Stimulated activated CD4-positive, alpha-beta T cell treated with anti-CD3 and anti-CD28 coated beads, TNF-alpha, amount 100 ng/mL, for 4 hours (primary cell): ENCODE data around the gene SUSD5.
"Not testable (repeated sequence)": the region's sequence is repeated elsewhere in the genome, so short reads cannot be mapped to it uniquely, and the experiment has no call there.

ENCODE experiments used
- DNase-seq, 3 experiments: peaks; one replicate each; pipeline ENCODE4 v3.0.0-alpha.2; 2020; ENCODE audit warnings: low read depth in 3 of 3

SUSD5 gene

DNA sequence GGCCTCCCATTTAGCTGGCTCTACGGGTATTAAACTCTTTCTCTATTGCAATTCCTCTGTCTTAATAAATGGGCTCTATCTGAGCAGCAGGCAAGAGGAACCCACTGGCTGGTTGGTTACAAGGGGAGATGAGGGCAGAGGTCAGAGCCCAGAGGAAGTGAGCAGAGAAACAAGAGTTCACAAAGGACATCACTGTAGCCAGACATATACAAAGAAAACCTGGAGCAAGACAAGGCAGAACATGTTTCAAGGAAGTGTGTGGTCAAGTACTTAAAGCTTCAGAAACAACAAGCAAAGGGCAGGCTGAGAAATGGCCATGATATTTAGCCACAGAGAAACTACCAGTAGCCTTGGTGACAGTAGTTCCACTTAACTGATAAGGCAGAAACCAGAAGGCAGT is 24.3 kb downstream of the SUSD5 start:
- DNase-seq: no peak

DNA sequence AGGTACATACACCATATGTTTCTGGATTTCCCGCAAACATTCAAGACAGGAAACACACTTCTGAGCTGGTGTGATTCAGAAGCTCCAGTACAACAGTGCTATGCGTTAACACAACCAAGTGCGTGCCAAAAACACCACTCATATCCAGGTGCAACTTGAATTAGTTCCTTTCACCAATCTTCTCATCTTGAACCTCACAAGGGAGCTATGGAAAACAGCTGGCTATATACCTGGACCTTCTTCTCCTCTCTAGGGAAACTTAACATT is 31.3 kb downstream of the SUSD5 start:
- DNase-seq: no peak

DNA sequence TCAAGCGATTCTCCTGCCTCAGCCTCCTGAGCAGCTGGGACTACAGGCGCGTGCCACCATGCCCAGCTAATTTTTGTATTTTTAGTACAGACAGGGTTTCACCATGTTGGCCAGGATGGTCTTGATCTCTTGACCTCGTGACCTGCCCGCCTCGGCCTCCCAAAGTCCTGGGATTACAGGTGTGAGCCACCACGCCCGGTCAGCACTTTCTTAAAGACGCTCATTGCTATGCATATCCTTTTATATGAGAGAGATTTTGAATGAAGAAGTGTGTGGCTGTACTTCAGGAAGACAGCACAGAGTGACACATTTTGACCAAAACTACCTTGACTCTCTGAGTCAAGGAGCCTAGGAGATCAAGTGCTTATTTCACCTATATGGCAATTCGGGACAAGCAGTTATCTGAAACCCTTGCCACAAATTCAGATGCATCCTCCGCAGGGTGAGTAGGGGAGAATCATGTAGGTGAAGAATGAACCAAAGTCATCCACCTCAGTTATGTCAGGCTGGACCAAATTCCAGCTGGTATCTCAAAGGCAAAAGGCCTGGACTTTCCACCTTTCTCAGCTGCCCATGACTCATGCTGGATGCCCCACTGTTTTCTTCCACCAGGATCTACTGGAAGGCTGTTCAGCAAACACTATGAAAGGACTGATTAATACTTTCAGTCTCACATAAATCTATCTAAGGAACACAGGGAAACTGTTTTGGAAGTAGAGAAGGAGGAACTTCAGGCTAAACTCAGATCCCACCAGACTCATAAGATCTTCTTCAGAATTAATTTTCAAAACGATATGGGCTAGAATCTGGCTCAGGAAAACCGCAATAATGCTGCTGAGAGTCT is 31.9 kb downstream of the SUSD5 start:
- no peak for DNase-seq

DNA sequence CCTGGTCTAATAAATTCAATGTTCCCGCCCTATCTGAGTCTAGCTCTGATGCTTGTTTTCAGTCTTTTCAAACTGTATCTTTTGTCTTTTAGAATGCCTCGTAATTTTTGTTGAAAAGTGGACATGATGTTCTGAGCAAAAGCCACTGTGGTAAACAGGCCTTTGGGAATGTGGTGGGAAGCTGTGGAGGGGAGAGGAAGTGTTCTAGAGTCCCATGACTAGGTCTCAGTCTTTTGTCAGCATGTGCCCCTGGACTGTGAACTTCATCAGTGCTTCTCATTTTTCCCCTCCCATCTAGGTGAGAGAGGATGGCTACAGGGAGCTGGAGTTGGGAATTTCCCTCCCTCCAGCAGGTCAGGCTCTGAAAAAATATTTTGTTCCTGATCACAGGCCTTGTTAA is 33.7 kb downstream of the SUSD5 start:
- no peak for DNase-seq

DNA sequence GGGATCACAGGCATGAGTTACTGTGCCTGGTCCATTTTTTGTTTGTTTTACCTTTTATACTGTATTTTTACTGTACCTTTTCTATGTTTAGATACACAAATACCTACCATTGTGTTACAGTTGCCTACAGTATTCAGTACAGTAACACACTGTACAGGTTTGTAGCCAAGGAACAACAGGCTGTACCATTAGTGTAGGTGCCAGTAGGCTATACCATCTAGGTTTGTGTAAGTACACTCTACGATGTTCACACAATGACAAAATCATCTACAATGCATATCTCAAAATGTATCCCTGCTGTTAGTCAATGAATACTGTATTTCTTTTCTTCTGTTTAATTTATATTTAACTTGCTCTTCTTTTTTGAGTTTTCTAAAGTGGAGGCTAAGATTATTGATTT is 37.0 kb downstream of the SUSD5 start:
- DNase-seq: not testable (repeated sequence)

DNA sequence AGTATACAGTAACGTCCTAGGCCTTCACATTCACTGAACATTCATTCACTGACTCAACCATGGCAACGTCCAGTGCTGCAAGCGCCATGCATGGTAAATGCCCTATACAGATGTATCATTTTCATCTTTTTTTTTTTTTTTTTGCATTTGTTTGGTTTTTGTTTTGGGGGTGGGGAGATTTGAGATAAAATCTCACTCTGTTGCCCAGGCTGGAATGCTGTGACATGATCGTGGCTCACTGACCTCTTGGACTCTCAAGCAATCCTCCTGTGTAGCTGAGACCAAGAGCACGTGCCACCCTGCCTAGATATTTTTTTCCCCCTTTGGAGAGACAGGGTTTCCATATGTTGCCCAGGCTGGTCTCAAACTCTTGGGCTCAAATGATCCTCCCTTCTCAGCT is 37.4 kb downstream of the SUSD5 start:
- DNase-seq: no peak

DNA sequence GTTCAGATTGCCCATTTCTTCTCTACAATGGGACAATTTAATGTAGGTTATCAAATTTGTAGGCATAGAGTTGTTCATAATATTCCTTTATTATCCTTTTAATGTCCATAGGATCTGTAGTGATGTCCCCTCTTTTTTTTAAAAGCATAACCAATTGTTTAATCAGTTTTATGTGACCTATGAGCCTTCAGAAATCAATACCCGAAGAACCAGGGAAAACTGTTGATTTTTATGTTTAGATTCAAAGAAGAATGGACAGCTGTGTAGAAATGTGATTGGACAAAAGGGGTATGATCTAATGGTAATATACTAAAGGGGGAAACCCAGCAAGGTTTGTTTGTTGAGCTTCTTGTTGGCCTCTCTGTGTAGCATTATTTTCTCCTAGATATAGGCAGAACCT is 39.5 kb downstream of the SUSD5 start:
- no peak for DNase-seq

DNA sequence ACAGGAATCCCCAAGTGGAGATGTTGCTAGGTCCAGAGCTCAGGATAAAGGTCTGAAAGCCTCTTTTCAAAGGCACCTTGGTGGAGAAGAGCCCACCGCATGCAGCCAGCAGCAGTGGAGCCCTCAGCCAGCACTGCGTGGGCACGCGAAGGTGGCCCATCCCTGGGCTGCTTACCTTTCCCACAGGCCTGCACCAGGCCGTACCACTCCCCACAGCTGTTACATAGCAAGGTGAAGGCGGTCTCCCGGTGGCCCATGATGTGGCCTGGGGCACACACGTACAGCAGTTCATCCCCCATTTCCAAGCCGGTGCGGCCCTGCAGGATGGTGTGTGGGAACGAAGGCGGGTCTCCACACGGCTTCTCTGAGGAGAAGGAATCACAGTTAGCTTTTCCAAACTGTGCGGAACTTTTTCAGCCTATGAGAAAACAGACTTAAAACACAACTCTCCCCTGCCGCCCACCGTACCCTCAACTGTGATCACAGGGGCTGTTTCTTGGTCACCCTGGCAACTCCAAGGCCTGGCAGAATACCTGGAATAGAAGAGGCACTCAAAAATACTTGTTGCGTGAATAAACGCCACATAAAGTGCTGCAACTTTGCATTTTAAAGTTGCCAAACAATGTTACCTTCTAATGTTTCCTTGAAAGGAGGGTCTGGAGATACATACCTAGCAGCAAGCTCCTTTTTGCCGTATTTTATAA is 43.7 kb downstream of the SUSD5 start:
- no peak for DNase-seq

DNA sequence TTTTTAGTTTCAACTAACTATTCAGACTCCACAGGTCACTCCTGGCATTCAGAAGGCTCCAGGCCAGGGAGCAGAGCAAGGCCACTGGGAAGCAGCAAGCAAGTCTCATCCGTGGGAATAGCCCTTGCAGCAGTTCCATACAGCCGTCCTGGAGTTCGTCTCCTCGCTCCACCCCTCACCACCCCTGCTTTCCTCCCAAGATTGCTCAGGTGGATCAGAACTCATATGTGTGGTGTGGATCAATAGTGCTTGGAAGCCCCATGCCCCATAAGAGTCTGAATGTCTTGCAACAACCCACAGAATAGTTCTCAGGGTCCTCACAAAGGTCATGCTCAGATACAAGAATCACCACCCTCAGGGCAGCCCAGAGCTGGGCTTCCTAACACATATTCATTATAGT is 44.5 kb downstream of the SUSD5 start:
- DNase-seq: no peak

DNA sequence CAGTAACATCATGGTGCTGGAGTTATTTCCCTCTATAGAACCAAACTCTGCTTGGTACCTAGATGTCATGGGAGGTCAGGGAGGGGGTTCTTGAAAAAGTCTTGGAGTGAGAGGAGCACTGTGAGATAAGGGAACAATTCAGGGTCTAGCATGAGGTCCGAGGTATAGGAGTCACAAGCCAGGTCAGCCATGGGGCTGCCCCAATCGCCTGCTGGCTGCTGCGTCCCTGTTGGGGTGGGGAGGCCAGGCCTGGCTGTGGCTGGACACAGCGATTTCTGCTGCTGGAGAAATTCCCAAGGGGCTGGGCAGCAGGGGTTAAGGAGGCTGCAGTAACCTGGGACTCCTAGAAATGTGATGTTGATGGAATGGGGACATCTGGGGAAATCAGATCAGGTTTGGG is 44.9 kb downstream of the SUSD5 start:
- no peak for DNase-seq

DNA sequence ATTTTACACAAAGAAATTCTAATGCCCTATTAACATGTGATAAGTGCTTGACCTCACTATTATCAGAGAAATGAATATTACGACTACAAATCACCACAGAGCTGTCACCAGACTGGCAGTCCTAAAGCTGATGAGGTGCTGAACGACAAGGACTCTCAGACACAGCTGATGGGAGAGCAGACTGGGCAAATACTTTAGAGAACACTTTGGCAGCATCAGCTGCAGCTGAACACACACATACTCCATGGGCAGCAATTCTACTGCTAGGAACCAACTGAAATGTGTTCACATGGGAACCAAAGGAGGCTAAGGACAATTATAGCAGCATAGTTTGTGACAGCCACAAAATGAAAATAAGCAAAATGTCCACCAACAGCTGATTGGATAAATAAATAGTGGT is 45.5 kb downstream of the SUSD5 start:
- no peak for DNase-seq

DNA sequence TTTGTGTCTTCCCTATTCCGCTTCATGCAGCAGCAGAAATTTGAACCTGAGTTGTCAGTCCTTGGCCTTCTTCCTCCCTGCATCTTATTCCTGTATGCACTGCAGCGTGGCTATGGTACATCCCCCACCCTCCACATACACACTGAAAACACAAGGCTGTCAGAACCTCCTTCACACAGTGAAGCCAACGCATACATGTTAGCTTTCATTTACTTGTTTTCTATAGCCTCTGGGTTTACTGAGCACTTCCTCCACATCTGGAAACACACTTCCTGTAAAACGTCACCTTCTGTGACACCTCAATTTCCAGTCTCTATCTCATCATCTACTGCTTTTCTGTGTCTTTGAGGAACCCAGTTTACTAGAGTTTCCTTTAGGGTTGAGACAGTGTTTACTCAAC is 47.0 kb downstream of the SUSD5 start:
- no peak for DNase-seq

DNA sequence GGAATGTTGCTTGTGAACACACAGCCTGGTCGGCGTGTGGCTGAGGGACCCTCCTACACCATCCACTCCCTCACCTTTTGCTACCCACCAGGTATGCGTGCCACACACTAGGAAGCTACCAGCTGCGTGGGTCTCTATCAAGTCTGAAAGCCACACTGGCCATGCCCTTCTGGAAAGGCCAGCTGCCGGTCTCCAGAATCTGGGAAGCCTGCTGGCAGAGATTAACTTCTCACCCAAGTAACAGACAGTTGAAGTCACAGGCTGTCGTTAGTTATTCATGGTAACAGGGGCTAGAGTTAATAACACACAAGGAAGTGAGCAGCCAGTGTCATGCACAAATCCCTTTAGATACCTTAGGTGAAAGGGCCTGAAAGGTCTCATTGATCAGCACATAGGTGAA is 48.1 kb downstream of the SUSD5 start:
- no peak for DNase-seq

DNA sequence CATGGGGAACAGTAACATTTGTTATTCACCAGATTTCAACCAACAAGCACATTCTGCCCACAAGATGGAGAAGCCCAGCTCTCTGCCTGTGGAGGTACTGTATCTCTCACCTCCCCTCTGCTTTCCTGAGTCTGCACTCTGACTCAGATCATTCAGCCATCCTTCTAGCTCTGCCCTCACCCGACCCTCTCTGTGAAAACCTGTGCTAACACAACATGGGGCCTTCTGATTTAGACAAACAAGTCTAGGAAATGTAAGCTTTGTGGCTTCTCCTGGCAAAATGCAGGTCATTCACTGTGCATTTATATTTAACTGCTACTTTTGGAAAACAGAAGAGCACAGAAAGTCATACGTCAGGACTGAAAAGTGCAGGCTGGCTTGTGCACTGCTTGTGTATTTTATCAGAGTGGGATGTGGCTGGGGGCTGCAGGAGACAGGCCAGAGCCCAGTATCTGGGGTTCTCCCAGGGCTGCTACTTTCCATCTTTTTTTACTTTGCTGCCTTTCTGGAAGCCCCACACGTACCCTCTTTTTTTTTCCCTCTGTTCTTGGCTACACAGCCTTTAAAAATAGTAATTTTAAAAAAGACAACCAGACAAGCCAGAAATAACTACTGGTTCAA is 50.8 kb downstream of the SUSD5 start:
- DNase-seq: no peak

DNA sequence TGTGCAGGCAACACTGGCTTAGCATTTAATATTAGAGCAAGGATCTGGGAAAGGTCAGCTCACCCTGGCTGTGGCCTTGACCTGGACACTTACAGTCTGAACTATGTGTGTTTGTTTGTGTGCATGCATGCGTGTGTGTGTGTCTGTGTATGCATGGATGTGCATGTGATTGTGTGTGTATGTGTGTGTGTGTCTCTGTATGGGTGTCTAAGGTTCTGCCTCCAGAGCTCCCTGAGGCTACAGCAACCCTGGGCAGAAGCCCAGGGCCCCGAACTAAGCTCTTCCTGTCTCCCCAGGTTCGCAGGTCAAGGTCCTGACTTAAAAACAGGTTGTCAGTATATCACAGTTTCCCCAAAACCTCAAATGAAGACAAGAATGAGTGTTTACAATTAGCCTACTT is 51.3 kb downstream of the SUSD5 start:
- no peak for DNase-seq

DNA sequence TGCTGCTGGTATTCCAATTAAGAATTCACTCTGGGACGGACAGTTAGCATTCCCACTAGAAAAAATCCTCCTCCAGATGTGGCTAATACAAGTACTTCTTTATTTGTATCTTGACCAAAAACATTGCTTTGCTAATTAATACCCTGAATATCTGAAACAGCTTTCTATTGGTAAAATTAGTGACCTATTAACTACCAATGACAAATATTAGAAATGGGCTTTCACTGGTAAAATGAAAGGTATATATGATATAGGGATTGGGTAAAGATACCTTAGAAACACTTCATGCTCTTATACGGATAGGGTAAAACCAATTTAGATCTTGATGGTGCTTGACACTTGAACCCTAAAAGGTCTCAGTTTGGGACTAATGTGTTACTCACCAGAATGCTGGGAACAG is 52.5 kb downstream of the SUSD5 start:
- no peak for DNase-seq

DNA sequence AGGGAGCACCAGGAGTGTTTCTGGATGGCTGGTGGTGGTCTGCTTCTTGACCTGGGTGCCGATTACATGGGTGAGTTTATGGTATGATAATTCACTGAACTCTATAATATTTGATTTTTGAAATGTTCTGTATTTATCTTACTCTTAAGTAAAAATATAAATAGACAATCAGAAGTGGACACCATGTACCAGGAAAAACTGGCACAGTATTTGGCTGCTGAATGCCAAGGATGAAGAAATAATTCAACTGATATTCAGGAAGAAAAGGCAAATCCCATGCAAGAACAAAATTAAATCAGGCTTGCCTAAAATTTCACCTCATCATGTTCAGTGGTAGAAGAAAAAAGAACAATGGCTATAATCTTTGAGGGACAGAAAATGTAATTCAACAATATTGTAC is 53.2 kb downstream of the SUSD5 start:
- no peak for DNase-seq

DNA sequence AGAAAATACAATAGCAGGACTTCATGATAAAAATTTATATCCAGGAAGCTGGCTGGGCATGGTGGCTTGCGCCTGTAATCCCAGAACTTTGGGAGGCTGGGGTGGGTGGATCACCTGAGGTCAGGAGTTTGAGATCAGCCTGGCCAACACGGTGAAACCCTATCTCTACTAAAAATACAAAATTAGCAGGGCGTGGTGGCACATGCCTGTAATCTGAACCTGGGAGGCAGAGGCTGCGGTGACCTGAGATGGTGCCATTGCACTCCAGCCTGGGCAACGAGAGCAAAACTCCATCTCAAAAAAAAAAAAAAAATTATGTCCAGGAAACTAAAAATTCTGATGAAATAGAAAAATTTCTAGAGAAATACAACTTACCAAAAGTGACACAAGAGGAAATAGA is 56.0 kb downstream of the SUSD5 start:
- not testable (repeated sequence) for DNase-seq

DNA sequence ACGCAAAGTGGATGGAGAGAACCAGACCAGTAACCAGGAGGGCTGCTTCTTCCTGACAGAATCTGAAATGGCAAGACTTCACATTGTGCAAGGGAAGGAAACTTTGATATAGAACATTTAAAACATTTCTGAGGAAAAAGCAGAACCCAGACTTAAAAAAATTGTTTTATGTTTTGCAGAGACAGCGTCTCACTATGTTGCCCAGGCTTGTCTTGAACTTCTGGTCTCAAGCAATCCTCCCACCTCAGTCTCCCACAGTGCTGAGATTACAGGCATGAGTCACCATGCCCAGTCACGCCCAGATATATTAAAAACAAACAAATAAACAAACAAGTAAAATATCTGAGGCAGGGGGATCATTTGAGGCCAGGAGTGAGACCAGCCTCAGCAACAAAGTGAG is 58.6 kb downstream of the SUSD5 start:
- DNase-seq: no peak

DNA sequence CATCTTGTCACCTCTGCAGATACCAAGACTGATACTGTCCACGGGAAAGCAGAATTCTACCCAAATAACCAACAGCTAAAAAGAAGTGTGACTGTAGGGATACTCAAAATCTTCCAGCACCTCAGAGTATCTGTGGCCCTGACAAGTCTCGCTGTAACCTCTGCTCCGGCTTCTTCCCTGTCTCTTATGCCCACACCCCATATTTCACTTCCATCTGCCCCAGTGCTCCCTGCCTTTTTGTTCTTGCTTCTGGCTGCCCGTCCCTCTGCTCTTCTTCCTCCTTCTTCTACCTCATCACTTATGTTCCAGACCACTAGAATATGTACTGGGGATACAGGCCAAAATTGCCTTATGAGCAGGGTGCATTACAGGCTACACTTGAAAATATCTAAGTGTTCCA is 59.4 kb downstream of the SUSD5 start:
- DNase-seq: no peak

DNA sequence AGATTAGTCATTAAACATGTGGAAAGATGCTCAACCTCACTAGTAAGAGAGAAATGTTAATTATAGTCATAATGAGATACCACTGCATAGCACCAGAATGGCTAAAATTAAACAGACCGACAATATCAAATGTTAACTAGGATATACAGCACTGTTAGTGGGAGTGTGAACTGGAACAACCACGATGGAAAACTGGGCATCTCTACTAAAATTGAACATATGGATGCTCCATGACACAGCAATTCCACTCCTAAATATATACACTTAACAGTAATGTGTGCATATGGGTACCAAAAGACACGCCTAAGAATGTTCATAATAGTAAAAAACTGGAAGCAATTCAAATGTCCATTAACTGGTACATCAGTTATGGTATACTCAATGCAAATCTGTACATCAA is 63.3 kb downstream of the SUSD5 start:
- no peak for DNase-seq

DNA sequence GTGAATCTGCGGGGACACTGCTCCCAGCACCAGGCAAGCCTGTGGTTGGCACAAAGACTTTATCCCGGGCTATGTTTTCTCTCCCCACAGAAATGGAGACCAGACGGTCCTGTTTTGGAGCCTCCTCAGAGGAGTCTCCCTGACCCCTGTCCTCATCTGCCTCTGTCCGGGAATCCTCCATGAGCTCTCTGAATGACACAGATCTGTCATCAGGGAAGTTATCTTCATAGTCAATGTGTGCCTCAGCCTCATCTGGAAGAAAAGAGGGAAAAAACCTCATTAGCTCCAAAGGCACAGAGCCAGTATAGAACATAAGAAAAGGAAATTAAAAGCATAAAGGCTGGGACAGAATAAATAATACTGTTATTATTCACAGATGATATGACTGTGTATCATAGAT is 64.8 kb downstream of the SUSD5 start:
- no peak for DNase-seq
